Lung (tissue), 12 donors: ENCODE results near the gene ST8SIA4. TPM values are rescaled to one million over a fixed set of nuclear protein-coding genes. Genes with fewer than 3 reads are reported as not detected.

Experiments used
- ATAC-seq: fragments of 200-7000 bp; cut with Tn5 transposase; one replicate; pipeline ENCODE4 v1.9.1; 2020; ENCODE audit warnings: moderate number of reproducible peaks; ENCODE audit not compliant: insufficient read depth, low FRiP score
- DNase-seq, 3 donors: peaks; one replicate each; pipeline ENCODE4 v3.0.0-alpha.2; 2013 to 2017
- H3K27ac ChIP-seq, 2 donors: one replicate each; pipeline ENCODE4 v1.5.1; 2013; ENCODE audit warnings: mild to moderate bottlenecking in 2 of 2, moderate library complexity in 2 of 2, control low read depth in 1 of 2, inconsistent platforms in 1 of 2, low read depth in 1 of 2, low read length in 1 of 2
- H3K27me3 ChIP-seq, 3 donors: one replicate each; pipeline ENCODE4 v1.5.1; 2013; ENCODE audit warnings: low read length in 2 of 3; ENCODE audit not compliant: control insufficient read depth in 3 of 3, insufficient read depth in 3 of 3
- H3K36me3 ChIP-seq, 4 donors: one replicate each; pipeline ENCODE4 v1.5.1; 2013; ENCODE audit warnings: low read length in 4 of 4, mild to moderate bottlenecking in 1 of 4, moderate library complexity in 1 of 4; ENCODE audit not compliant: control insufficient read depth in 4 of 4, insufficient read depth in 4 of 4
- H3K4me1 ChIP-seq, 5 donors: one replicate each; pipeline ENCODE4 v1.5.1; 2013; ENCODE audit warnings: low read length in 5 of 5, mild to moderate bottlenecking in 2 of 5, moderate library complexity in 1 of 5; ENCODE audit not compliant: control insufficient read depth in 5 of 5, insufficient read depth in 5 of 5
- H3K4me3 ChIP-seq: one replicate; pipeline ENCODE4 v1.5.1; 2013; ENCODE audit warnings: mild to moderate bottlenecking, control low read depth, moderate library complexity
- H3K9ac ChIP-seq, 2 donors: one replicate each; pipeline ENCODE4 v1.5.1; 2013; ENCODE audit warnings: low read length in 2 of 2, control low read depth in 1 of 2; ENCODE audit not compliant: insufficient read depth in 1 of 2
- H3K9me3 ChIP-seq, 4 donors: one replicate each; pipeline ENCODE4 v1.5.1; 2013; ENCODE audit warnings: low read length in 3 of 4, mild to moderate bottlenecking in 1 of 4, moderate library complexity in 1 of 4; ENCODE audit not compliant: control insufficient read depth in 4 of 4, insufficient read depth in 3 of 4
- WGBS, 2 donors: extraction: QIAGEN DNeasy Blood & Tissue Kit; methylation state at CpG; one replicate each; pipeline ENCODE4 v1.1.7; 2013; 5-methylcytosine and 5-hydroxymethylcytosine counted together
- polyA plus RNA-seq, 2 donors: library from polyadenylated mRNA; stranded (reverse); fragments of 200-250 nt; gene quantifications; one replicate each; pipeline ENCODE4 v1.2.1, GENCODE V29; 2013
- total RNA-seq, 2 donors: library from RNA; depleted of rRNA in 1 of 2; stranded (reverse); fragments of >200 nt in 1 of 2; gene quantifications; one replicate each; pipeline ENCODE4 v1.2.1, GENCODE V29; 2014 to 2021
- TF ChIP-seq, protein P1 (sequence below): IDR thresholded peaks from 2 replicates; pipeline ENCODE4 v1.5.1; 2012; ENCODE audit warnings: mild to moderate bottlenecking; ENCODE audit errors: control extremely low read depth, extremely low read depth
- donor health status: control.
- donor health status: control.
- donor health status: Bipolar disorder and iron deficiency.
- donor health status: healthy.
- donor health status: DM: yes; HTN: yes; CAD: no.

The ST8SIA4 gene
- total and polyA plus RNA-seq, 4 donors: 4.2 to 22.1 (median 14.2) TPM

DNA sequence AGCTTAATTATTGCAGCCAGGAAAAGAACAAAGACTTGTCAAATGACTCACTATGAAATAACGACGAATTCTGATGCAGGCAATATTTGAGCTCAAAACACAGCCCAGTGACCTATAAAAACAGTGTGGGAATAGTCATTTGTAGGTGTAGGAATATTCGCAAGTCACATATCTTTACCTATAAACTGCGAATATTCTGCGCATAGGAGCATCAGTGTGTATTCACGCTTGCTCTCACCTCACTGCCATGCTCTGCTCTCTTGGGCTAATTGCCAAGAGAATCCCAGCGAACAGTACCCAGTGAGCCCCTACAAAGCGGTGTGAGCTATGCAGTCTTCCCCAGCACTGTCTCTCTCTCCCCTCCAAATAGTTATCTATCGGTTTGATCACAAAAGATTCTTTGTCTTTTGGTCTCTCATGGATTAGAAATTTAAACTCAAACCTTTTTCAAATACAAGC is 74.2 kb downstream of the ST8SIA4 start:
- Histone ChIP-seq H3K27ac (peak overlapping the region in 1 of 2 donors; percentile 45), H3K9ac (no peak overlapping the region), H3K9me3 (no peaks in the 10 kb centered on the region), H3K4me3 (no peak overlapping the region), H3K36me3 (no peaks in the 10 kb centered on the region), H3K27me3 (no peaks in the 10 kb centered on the region), H3K4me1 (peaks cover 0 to 13% (median 3%) of the 10 kb centered on the region in 5 donors)
- TF ChIP-seq, protein P1, sequence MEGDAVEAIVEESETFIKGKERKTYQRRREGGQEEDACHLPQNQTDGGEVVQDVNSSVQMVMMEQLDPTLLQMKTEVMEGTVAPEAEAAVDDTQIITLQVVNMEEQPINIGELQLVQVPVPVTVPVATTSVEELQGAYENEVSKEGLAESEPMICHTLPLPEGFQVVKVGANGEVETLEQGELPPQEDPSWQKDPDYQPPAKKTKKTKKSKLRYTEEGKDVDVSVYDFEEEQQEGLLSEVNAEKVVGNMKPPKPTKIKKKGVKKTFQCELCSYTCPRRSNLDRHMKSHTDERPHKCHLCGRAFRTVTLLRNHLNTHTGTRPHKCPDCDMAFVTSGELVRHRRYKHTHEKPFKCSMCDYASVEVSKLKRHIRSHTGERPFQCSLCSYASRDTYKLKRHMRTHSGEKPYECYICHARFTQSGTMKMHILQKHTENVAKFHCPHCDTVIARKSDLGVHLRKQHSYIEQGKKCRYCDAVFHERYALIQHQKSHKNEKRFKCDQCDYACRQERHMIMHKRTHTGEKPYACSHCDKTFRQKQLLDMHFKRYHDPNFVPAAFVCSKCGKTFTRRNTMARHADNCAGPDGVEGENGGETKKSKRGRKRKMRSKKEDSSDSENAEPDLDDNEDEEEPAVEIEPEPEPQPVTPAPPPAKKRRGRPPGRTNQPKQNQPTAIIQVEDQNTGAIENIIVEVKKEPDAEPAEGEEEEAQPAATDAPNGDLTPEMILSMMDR: no peak
- DNase-seq (no peak), ATAC-seq (no peak)
- 87 to 91% methylated on average over 9 of the region's 9 CpGs for WGBS, 2 donors

DNA sequence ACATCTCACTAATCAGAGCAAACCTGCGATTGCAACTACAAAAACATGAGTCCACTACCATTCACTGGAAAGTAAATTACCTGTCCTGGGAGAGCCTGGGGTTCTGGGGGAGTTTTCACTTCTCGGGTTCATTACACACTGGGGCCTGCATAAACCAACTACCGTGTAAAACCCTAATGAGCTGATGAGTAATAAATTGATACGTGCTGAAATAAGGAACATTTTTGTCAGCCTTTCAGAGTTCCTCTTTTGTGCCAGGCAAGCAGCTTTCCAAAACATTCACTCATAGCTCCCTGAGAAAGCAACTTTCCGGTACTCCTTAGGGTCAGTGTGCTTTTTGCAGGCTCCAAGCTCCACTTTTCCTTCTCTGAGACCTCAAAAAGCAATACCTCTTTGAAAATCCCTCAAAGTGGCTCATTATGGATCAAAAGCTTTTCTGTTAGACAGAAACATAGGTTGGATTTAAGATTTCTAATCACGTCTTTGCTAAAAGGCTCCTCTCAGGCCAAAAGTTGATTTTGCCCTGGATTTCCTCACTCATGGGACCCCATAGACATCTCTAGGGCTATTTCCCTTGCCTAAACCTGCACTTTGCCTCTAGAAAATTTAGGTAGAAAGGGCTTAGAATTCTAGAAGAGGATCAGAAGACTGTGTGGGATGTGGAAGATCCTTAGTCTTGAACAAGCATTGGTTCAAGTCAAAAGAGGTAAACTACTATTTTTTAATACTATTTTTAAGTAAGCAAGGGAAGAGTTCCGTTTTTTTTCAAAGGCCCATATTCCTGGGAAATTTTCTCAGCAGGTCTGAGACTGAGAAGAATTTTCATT is 74.8 kb downstream of the ST8SIA4 start:
- 43 to 53% methylated on average over 7 of the region's 7 CpGs for WGBS, 2 donors
- Histone ChIP-seq H3K4me1 (peaks cover 0 to 13% (median 3%) of the 10 kb centered on the region in 5 donors), H3K4me3 (no peak overlapping the region), H3K36me3 (no peaks in the 10 kb centered on the region), H3K9ac (no peak overlapping the region), H3K27me3 (no peaks in the 10 kb centered on the region), H3K9me3 (no peaks in the 10 kb centered on the region), H3K27ac (peak overlapping the region in 1 of 2 donors; percentile 54)
- ATAC-seq (peak; percentile 62), DNase-seq (peak in 2 of 3 donors; percentile 34 to 37)
- TF ChIP-seq, protein P1: no peak

DNA sequence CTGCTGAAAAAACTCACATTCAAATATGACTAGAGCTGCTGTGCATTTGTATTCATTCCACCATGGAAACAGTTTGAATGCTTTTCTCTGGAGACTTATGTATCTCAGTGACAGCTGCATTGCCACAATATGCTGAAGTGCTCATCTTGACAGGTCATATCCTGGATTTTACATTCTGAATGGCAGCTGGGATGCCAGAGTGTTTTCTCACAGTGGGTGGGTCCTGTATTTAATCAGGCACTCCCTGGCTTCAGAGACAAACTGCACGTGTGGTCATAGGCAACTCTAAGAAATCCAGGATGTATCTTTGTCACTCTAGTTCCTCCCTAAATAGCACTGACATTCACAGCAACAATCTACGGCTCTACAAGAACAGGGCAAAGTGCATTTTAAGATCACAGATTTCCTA is 75.6 kb downstream of the ST8SIA4 start:
- peak; percentile 19 for ATAC-seq
- TF ChIP-seq, protein P1: no peak
- 21% methylated on average over 2 of the region's 2 CpGs for WGBS, 2 donors
- H3K9ac ChIP-seq: no peak overlapping the region
- H3K36me3 ChIP-seq: no peaks in the 10 kb centered on the region
- peak; percentile 12 to 47 (median 29) for DNase-seq
- H3K27ac ChIP-seq: no peak overlapping the region
- H3K9me3 ChIP-seq: no peaks in the 10 kb centered on the region
- peaks cover 0 to 13% (median 3%) of the 10 kb centered on the region in 5 donors for H3K4me1 ChIP-seq
- no peaks in the 10 kb centered on the region for H3K27me3 ChIP-seq
- no peak overlapping the region for H3K4me3 ChIP-seq
